Muscle layer of colon (tissue), 2 donors: ENCODE data around the gene KREMEN1.

Experiments
- H3K27ac ChIP-seq: one replicate; pipeline ENCODE4 v1.7.0; 2013; ENCODE audit warnings: low read depth, mild to moderate bottlenecking, low read length, moderate library complexity
- H3K27me3 ChIP-seq, 2 donors: one replicate each; pipeline ENCODE4 v1.7.0; 2013; ENCODE audit warnings: low read length in 2 of 2, mild to moderate bottlenecking in 2 of 2; ENCODE audit not compliant: insufficient read depth in 2 of 2, control insufficient read depth in 1 of 2
- H3K36me3 ChIP-seq: one replicate; pipeline ENCODE4 v1.7.0; 2013; ENCODE audit warnings: mild to moderate bottlenecking, low read length; ENCODE audit not compliant: insufficient read depth
- H3K4me1 ChIP-seq: one replicate; pipeline ENCODE4 v1.7.0; 2013; ENCODE audit warnings: mild to moderate bottlenecking, low read length; ENCODE audit not compliant: insufficient read depth
- H3K4me3 ChIP-seq, 2 donors: one replicate each; pipeline ENCODE4 v1.7.0; 2013; ENCODE audit warnings: low read length in 2 of 2, low read depth in 1 of 2, mild to moderate bottlenecking in 1 of 2, moderate library complexity in 1 of 2
- H3K9ac ChIP-seq: one replicate; pipeline ENCODE4 v1.7.0; 2013; ENCODE audit warnings: low read length
- H3K9me3 ChIP-seq: one replicate; pipeline ENCODE4 v1.7.0; 2013; ENCODE audit warnings: mild to moderate bottlenecking, low read length
- donor health status: abdominal sarcoma.
- donor health status: Adenocarcinoma of cecum.

The KREMEN1 gene

DNA sequence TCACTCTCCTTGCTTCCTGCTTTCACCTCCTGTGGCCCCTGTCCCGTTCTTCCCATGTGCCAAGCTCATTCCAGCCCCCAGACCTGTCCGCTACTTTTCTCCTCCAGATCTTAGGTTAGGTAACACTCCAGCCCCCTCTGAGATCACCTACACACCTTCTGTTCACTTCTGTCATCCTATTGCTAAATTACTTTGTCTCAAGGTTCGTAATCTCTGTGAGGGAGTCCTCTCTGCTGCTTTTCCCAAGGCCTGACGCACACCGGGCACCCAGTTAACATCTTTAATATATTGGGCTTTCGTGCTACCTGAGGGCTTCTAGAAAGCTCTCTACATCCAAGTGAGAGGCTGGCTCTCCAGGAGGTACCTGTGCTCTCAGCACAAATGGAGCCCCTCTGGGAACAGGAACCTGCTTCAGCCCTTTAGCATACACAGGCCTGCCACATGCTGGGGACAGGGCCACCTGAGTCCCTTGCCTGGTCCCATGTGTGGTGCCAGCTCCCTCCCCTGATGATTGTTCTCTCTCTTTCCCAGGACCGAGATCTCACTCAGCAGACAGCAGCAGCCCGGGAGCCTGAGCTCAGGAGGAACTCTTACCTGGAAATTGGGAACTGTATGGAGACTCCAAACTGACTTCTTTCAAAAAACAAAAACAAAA lies 19.7 kb upstream of the KREMEN1 start:
- Histone ChIP-seq H3K36me3 (peaks cover 19% of the 10 kb centered on the region), H3K27ac (no peak overlapping the region), H3K4me3 (no peak overlapping the region), H3K4me1 (no peaks in the 10 kb centered on the region), H3K27me3 (no peaks in the 10 kb centered on the region), H3K9me3 (no peaks in the 10 kb centered on the region), H3K9ac (no peak overlapping the region)

DNA sequence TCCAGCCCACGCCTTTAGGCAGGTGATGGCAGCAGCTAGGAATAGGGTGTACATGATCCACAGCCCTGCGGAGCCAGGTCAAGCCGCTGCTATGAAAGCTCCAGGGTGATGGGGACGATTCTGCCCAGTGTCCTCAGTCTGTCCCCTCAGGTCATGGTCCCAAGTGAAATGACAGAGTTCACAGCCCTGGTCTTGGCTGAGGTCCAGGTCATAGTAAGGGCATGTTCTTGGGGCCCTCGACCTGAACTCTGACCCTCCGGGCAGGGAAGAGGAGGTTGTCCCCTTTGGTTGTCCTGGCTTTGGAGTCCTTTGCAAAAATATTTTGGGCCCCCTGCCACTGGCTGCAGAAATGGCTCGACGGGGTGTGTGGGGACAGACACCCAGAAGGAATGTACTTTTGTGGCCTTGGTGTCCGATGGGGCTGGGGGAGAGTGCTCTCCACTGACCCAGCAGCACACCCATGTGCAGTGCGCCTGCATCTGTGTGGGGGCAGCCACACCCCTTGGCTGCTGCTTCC lies 18.5 kb upstream of the KREMEN1 start:
- no peaks in the 10 kb centered on the region for H3K9me3 ChIP-seq
- no peak overlapping the region for H3K27ac ChIP-seq
- H3K4me3 ChIP-seq: no peak overlapping the region
- no peak overlapping the region for H3K9ac ChIP-seq
- no peaks in the 10 kb centered on the region for H3K4me1 ChIP-seq
- H3K36me3 ChIP-seq: peaks cover 8% of the 10 kb centered on the region
- no peaks in the 10 kb centered on the region for H3K27me3 ChIP-seq

DNA sequence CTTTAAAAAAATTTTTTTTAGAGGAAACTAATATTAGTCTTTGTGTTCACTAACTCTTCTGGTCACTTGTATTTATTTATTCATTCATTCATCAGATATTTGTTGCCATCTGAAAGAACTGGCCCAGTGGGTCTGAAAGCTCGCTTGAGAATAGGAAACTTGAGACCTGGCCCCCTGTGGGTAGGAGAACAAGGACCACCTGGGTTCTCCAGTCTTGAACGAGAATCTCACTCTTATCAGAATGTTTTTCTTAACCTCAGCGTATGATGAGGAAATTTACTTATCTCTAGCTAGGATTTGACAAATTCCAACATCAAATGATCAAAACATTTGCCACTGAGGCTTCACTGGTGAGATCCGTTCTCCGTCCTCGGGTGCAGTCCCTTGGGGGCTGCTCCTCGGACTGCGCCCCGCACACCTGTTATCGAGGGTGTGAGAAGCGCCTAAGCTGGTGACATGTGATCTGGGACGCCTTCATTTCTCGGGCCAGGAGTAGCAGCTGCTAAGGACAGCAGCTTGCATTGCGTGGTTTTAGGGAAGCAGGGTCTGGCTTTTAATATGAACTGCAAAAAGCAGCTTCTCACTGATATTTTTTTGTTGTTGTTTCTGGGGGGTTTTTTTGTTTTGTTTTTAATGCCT lies 17.5 kb upstream of the KREMEN1 start:
- H3K4me3 ChIP-seq: no peak overlapping the region
- no peaks in the 10 kb centered on the region for H3K4me1 ChIP-seq
- no peak overlapping the region for H3K9ac ChIP-seq
- no peaks in the 10 kb centered on the region for H3K36me3 ChIP-seq
- H3K9me3 ChIP-seq: no peaks in the 10 kb centered on the region
- H3K27me3 ChIP-seq: no peaks in the 10 kb centered on the region
- no peak overlapping the region for H3K27ac ChIP-seq

DNA sequence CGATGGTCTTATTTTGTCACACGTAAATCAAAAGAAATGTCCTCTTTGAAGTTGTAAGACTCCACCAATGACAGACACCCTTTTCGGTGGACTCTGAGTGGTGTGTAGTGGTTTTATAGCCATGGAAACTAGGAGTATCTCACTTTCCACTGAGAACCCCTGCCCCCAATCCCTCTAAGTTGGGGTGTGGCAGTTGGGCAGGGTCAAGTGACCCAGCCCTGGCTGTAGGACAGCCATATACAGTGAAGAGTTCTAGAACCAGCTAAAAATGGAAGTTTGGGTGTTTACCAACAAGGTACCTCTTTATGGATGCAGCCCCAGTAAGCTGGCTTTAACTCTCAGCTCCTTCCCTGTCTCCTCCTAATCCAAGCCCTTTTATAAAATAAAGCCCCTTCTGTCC lies 16.4 kb upstream of the KREMEN1 start:
- no peak overlapping the region for H3K4me3 ChIP-seq
- no peak overlapping the region for H3K27ac ChIP-seq
- no peaks in the 10 kb centered on the region for H3K27me3 ChIP-seq
- no peaks in the 10 kb centered on the region for H3K9me3 ChIP-seq
- no peaks in the 10 kb centered on the region for H3K4me1 ChIP-seq
- H3K36me3 ChIP-seq: no peaks in the 10 kb centered on the region
- H3K9ac ChIP-seq: no peak overlapping the region

DNA sequence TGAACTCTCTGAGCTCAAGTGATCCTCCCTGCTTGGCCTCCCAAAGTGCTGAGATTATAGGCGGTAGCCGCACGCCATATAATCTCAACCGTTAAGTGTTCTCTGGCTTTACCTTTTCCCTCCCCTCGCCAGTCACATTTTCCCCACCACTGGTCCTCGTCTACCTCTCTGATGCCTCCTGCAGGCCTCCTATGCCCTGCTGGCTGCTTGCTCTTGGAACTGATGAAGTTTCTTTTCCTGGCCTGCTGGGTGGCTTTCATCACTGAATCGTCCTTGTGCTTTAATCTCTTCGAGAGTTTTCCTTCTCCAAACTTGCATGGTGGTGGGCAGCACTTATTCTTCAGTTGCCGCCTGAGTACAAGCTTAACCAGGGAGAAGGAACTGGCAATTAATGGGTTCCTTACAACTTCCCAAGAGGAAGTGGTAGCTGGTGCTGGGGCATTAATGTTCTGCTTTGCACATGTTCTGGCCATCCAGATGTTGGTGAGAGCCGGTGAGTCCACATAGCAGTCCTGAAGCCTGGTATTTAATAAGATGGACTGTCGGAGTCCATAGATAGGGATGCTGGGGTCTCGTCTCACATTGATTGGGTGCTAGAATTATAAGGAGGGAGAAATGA lies 12.5 kb upstream of the KREMEN1 start:
- H3K27ac ChIP-seq: no peak overlapping the region
- no peaks in the 10 kb centered on the region for H3K9me3 ChIP-seq
- no peak overlapping the region for H3K9ac ChIP-seq
- H3K27me3 ChIP-seq: no peaks in the 10 kb centered on the region
- no peak overlapping the region for H3K4me3 ChIP-seq
- no peaks in the 10 kb centered on the region for H3K36me3 ChIP-seq
- no peaks in the 10 kb centered on the region for H3K4me1 ChIP-seq

DNA sequence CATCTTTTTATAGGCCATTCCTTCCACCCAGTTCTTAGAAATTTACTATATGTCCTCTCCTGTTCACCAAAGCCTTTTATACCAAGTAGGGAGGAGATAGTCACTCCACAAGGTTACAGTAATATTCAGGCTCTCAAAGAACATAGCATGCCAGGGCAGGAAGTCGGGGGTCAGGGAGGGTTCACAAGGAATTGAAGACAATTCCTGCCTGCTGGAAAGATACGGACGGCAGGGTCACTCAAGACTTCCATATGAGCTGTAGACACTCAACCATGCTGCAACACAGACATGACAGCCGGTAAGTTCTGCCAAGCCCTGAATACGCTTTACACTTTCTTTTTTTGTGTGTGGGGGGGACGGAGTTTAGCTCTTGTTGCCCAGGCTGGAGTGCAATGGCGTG lies 11.9 kb upstream of the KREMEN1 start:
- Histone ChIP-seq H3K36me3 (no peaks in the 10 kb centered on the region), H3K9me3 (no peaks in the 10 kb centered on the region), H3K4me3 (no peak overlapping the region), H3K27ac (no peak overlapping the region), H3K27me3 (no peaks in the 10 kb centered on the region), H3K9ac (no peak overlapping the region), H3K4me1 (no peaks in the 10 kb centered on the region)

DNA sequence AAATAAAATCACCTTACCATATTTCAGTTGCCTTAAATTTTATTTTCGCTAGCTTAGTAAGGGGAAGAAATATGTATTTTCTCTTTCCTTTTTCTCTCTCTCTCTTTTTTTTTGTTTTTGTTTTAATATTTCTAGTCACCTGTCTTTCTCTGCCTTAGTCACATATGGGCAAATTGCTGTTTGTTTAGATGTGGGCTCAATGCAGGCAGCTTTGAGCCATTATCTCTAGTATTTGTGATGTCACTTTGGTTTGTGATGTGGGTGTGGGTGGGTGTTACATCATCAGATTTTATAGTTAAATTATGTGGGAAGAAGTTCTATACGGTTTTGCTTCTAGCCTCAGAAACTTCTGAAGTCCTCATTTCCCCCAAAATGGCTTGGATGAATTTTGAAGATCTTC lies 11.1 kb upstream of the KREMEN1 start, which contains the start of gene C22orf31:
TSS of gene C22orf31 (minus strand) at position 59 of the 400 bp plus-strand sequence. CDS start at position 20, 39 bp downstream.
- Histone ChIP-seq H3K9me3 (no peaks in the 10 kb centered on the region), H3K4me1 (no peaks in the 10 kb centered on the region), H3K36me3 (no peaks in the 10 kb centered on the region), H3K9ac (no peak within 1 kb of the TSS), H3K27ac (no peak within 1 kb of the TSS), H3K27me3 (no peaks in the 10 kb centered on the region), H3K4me3 (no peak within 1 kb of the TSS)

DNA sequence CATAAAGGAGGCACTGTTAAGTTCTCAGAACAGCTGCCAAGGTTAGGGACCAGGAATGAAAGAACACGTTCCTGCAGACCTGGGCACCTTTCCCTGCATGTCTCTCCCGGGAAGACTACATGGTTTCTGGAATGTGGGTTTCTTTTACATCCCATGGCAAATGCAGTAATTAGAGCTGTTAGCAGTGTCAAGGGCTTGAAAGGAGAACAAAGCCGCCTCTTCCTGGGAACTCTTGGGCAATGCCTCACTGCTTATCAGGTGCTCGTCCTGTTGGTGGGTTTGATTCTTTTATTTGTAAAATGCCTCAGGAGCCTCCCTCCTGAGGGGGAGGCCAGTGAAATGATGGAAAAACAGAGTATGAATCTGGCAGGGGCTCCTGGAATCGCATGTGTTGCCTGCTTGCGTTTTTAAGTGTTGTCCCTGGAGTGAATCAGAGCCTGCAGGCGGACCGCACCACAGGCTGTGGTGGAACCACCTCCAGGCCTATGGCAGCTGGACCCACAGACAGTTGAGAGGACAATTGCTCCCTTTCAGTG lies 10.5 kb upstream of the KREMEN1 start:
- no peaks in the 10 kb centered on the region for H3K27me3 ChIP-seq
- H3K9ac ChIP-seq: no peak overlapping the region
- no peak overlapping the region for H3K4me3 ChIP-seq
- no peaks in the 10 kb centered on the region for H3K36me3 ChIP-seq
- no peak overlapping the region for H3K27ac ChIP-seq
- H3K4me1 ChIP-seq: no peaks in the 10 kb centered on the region
- no peaks in the 10 kb centered on the region for H3K9me3 ChIP-seq

DNA sequence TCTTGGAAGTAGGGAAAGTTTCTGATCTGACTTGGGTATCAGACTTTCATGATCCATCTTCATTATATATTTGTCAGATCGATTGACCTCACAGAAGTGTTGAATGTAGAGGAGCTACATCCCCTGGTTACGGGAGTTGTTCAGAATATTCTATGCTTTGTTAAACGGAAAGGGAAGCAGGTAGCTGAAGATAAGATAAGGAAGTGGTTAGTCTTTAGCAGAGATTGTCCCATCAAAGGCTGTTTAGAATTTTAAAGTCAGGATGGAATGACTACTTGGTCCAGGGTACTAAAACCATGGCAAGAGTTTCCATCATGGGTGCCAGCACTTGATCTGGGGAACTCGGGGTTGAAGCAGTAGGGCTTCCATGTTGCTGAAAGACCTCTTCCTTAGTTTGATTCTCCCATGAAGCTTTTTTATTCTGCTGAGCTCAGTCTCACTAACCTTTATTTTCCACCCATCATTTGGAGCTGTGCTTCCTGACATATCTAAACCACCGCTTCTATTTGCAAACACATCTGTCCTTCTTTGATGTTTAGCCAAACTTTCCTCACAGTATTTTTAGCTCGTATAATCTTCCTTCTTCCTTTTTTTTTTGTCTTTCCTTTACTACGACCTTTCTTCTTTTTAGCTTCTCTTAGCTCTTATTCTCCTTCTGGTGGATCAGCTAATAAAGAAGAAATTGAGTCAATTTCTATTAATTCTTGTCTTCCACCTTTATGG lies 7.2 kb upstream of the KREMEN1 start:
- Histone ChIP-seq H3K4me1 (no peaks in the 10 kb centered on the region), H3K9ac (no peak overlapping the region), H3K36me3 (no peaks in the 10 kb centered on the region), H3K27ac (no peak overlapping the region), H3K27me3 (no peaks in the 10 kb centered on the region), H3K9me3 (no peaks in the 10 kb centered on the region), H3K4me3 (no peak overlapping the region)

DNA sequence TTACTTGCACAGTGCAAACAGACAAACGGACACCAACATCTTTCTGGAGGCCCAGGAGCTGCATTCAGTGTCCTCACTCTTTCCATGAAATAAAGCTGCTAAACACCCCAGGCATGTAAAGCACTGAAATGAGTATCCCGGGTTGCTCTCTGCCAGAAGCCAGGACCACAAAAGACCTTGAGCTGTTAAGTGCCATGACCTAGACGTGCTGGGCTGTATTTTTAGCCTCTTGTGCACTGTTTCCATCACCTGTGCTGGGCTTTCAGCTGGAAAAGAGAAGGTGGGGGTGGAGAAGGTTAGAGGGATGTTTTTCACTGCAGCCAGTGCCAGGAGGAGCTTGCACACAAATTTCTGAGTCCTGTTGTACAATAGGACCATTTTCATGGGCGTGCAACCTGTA lies 3.4 kb upstream of the KREMEN1 start:
- H3K27me3 ChIP-seq: no peaks in the 10 kb centered on the region
- H3K4me3 ChIP-seq: no peak overlapping the region
- H3K27ac ChIP-seq: no peak overlapping the region
- no peak overlapping the region for H3K9ac ChIP-seq
- peaks cover 15% of the 10 kb centered on the region for H3K4me1 ChIP-seq
- no peaks in the 10 kb centered on the region for H3K9me3 ChIP-seq
- no peaks in the 10 kb centered on the region for H3K36me3 ChIP-seq

DNA sequence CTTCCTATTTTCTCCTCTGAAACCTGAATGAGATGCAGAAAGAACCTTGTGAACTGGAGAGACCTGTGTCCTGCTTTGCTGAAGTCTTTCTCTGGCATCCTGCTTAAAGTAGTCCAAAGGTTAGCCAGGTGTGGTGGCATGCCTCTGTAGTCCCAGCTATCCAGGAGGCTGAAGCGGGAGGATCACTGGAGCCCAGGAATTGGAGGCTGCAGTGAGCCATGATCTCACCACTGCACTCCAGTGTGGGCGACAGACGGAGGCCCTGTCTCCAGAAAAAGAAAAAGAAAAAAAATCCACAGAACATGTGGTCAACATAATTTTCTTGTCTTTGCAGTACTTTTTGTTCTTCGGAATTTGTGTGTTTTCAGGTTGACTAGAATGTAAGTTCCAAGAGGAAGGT lies 2.3 kb upstream of the KREMEN1 start:
- Histone ChIP-seq H3K27me3 (no peaks in the 10 kb centered on the region), H3K27ac (no peak overlapping the region), H3K4me1 (peaks cover 18% of the 10 kb centered on the region), H3K4me3 (no peak overlapping the region), H3K9me3 (no peaks in the 10 kb centered on the region), H3K9ac (no peak overlapping the region), H3K36me3 (no peaks in the 10 kb centered on the region)
